Thyroid gland (tissue), 4 donors: ENCODE measurements around the gene RALY.

Experiments used
- CTCF ChIP-seq, 6 experiments: fragments of 200-600 bp in 3 of 6; fragments of 450-650 bp in 3 of 6; sonication (generic) in 3 of 6; IDR thresholded peaks; one replicate each; pipeline ENCODE4 v1.5.1; 2016 to 2019; ENCODE audit warnings: antibody characterized with exemption in 6 of 6, mild to moderate bottlenecking in 2 of 6, inconsistent platforms in 1 of 6, moderate library complexity in 1 of 6
- POLR2A ChIP-seq, 2 donors: fragments of 450-650 bp; IDR thresholded peaks; one replicate each; pipeline ENCODE4 v1.6.1; 2017; ENCODE audit warnings: antibody characterized with exemption in 2 of 2, mild to moderate bottlenecking in 2 of 2, moderate library complexity in 1 of 2

- TF ChIP-seq POLR2A (IDR thresholded peaks at IDR 0.05) (no peak), CTCF (IDR thresholded peaks at IDR 0.05) (no peak)
Measured at GRCh38 chr20:34004227-34004626, 10.5 kb downstream of the RALY start.
